Measurements from ENCODE around the gene VIM.
"Not testable (repeated sequence)": the region's sequence is repeated elsewhere in the genome, so short reads cannot be mapped to it uniquely, and the experiment has no call there.

VIM gene

GRCh38 chr10:17233286-17233991 is 5.4 kb downstream of the VIM start:
- no peak for DNase-seq

GRCh38 chr10:17234431-17234945 is 6.4 kb downstream of the VIM start:
- DNase-seq = no peak

- no peak for DNase-seq
Observed at GRCh38 chr10:17235136-17235535, 7.1 kb downstream of the VIM start.

- no peak for DNase-seq
Observed at GRCh38 chr10:17236468-17237148, 8.6 kb downstream of the VIM start.

- no peak for DNase-seq
Observed at GRCh38 chr10:17237149-17237527, 9.1 kb downstream of the VIM start.

- no peak for DNase-seq
Observed at GRCh38 chr10:17237915-17238444, 9.9 kb downstream of the VIM start.

- DNase-seq = no peak
Observed at GRCh38 chr10:17238445-17239291, 10.6 kb downstream of the VIM start.

- DNase-seq = no peak
Observed at GRCh38 chr10:17239345-17240085, 11.5 kb downstream of the VIM start.

GRCh38 chr10:17240096-17240495 is 12.1 kb downstream of the VIM start:
- no peak for DNase-seq

GRCh38 chr10:17240616-17241015 is 12.6 kb downstream of the VIM start:
- DNase-seq = no peak

- DNase-seq = no peak
Observed at GRCh38 chr10:17241611-17242333, 13.7 kb downstream of the VIM start.

GRCh38 chr10:17244700-17245365 is 16.8 kb downstream of the VIM start:
- DNase-seq = no peak

- no peak for DNase-seq
Observed at GRCh38 chr10:17247210-17247609, 19.2 kb downstream of the VIM start.

GRCh38 chr10:17248964-17249363 is 20.9 kb downstream of the VIM start:
- DNase-seq = no peak

GRCh38 chr10:17249820-17250219 is 21.8 kb downstream of the VIM start:
- no peak for DNase-seq

- no peak for DNase-seq
Observed at GRCh38 chr10:17250736-17251135, 22.7 kb downstream of the VIM start.

GRCh38 chr10:17254543-17255050 is 26.6 kb downstream of the VIM start:
- not testable (repeated sequence) for DNase-seq

- DNase-seq = no peak
Observed at GRCh38 chr10:17255512-17255911, 27.5 kb downstream of the VIM start.

- DNase-seq = no peak
Observed at GRCh38 chr10:17256051-17256450, 28.0 kb downstream of the VIM start.

GRCh38 chr10:17256627-17257026 is 28.6 kb downstream of the VIM start:
- no peak for DNase-seq

All from NCI-H1694 treated with DMSO at 0.1 percent for 48 hours (cell line).